IPS-NIHi7 (cell line): ENCODE data around the gene APP.

Experiments
- DNase-seq: peaks from one replicate; pipeline ENCODE4 v3.0.0; 2012; ENCODE audit warnings: mixed read lengths; ENCODE audit errors: extremely low spot score

The APP gene

DNA sequence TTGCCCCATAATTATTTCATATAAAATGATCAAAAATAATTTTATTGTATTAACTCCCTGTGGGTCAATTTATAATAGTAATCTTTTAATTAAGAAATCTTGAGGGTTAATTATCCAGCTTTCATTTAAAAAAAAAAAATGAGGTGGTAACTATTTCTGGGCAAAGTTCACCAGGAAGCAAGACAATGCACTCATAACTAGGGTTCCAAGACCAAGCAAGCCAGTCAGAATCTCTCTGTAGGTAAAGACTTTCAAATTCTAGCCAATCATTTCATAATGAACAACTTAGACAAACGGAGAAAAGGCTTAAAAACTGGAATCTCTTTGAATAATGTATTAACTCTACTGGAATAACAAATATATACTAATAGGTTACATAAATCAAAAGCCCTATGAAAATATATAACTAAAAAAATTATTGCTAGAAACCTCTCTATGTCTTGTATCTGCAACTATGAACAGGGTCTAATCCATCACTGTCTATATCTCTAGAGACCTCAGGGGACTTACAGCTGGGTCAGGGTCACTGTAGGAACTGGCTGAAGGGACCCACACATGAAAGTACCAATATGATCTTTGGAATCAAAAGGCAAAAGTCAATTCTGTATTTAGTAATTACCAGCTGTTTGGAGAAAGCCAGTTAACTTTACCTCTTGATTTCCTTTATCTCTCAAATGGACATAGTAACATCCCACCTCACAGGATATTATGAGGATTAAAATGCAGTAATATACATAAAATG is 43.3 kb downstream of the APP start:
- no peak for DNase-seq

DNA sequence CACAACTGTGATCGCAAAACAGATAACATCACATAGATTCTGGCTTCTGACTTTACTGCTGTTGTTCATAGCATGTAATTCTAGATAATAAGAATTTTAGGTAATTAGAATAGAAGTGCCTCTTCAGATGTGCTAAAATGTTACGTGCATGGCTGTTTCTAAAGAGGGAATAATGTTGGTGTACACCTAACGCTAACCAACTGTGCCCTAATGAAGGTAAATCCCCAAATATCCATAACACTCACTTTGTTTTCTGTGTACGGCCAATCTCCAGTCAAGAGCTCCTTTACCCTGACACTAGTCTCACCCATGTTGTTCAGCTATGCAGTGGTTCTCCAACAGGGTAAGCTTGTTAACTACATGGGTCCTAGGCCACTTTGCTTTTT is 44.4 kb downstream of the APP start:
- DNase-seq: no peak

DNA sequence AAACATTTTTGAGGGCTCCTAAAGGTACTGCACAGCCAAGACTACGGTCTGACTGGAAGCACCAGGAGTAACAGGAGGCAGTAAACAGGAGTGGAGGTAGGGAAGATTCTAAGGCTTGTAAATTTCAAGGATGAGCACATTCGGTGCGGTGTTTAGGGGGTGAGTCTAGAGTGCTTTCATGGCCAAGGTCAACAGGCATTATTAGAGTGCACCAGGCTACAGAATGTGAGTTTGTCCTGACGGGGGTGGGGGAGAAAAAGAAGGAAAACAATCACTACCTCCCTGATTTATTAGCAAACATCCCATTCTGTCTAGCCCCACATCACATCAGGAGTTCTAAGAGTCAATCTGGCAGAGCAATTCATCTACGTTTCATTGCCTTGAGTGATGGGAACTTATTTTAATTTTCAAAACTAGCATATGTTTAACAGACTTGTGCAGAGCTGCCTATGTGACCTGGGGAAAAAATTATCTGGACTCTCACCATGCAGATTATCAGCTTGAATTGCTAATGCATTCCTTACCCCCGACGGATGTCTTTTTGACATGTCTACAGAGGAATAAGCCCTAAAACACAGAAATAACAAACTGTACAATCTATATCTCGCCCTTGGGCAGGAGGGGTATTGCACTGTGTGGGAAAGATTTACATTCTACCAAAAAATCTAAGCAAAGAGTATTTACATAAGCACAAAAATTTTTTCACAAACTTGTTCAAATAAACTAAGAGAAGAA is 45.0 kb downstream of the APP start:
- no peak for DNase-seq

DNA sequence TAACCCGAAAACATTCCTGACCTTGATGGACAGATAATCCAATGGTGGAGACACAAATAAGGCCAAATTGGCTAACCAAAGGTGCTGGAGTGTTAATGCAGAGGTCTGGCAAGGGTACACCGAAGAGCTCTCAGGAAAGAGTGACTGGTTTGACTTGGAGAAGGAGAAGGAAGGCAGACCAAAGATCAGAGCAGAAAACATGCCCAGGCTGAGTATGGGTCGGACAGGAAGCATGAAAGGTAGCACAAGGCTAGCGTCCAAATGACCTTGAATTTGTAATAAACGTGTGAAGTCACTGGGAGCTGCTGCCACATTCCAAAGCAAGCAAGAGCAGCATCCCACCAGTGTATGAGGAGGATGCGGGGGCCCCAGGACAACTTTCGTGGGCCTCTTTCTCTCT is 45.7 kb downstream of the APP start:
- no peak for DNase-seq

DNA sequence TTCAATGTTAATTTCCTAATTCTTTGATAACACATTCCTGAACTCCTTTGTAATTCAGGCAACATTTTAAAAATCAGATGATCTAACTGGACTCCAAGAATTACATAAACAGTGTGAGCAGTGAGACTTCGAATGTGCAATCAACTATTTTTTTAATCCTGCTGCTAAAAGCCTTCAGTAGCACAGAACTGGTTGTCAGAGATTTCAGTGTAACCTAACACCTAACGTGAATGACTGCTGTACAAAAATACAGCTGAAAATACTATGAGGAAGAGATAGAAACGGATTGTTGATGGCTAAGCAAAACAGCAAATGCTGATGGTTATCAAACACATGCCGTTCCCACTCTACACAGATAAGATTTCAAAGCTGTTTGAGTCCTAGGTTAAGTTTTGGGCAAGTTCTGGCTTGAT is 46.1 kb downstream of the APP start:
- no peak for DNase-seq

DNA sequence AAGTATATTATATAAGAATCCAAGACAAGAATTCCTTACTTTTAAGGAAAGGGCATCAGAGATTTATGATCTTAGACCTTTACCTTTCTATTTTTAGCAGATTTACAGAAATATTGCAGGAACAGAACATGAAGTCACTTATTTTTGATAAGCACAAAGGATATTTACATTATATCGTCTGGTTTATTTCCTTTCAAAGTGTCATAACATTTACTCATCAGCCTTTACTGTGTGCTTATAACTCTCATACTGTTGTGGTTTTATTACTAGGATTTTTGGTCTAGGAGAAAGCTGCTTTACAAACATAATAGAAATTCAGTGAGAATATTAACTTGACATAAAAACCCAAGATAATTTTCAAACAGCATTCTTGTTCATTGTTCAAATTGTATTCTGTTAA is 47.6 kb downstream of the APP start:
- no peak for DNase-seq

DNA sequence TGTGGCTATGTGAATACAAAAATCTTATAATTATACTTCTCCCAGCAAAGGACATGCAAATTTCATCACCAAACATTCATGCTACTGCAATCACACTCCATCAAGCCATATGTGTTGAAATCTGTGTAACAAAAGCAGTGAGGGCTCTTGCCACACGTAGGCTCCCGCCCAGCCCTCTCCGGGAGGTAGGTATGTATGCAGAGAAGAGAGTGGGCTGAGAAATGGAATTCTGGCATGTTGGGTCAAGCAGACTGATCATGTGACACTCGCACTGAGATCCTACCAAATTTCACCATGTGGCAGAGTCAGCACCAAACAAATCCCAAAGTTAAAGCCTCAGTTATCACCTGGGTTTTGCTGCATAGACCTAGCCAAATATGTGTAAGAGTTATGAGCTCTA is 49.7 kb downstream of the APP start:
- no peak for DNase-seq

DNA sequence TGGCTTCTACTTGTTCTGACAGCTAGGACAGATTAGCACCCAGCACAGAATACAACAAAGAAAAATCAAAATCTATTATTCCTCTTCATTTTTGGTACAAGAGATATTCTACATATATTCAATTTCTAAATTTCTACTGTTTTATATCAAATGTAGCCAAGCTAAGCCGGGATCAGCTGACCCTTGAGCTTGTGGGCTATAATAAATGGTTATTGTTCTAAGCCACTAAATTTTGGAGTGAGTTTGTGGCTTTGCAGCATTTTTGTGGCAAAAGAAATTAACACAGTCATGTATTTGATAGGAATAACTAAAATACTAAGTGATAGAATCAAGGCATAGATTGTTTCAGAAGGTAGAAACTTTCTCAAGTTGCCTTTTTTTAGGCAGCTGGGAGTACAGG is 50.7 kb downstream of the APP start:
- no peak for DNase-seq

DNA sequence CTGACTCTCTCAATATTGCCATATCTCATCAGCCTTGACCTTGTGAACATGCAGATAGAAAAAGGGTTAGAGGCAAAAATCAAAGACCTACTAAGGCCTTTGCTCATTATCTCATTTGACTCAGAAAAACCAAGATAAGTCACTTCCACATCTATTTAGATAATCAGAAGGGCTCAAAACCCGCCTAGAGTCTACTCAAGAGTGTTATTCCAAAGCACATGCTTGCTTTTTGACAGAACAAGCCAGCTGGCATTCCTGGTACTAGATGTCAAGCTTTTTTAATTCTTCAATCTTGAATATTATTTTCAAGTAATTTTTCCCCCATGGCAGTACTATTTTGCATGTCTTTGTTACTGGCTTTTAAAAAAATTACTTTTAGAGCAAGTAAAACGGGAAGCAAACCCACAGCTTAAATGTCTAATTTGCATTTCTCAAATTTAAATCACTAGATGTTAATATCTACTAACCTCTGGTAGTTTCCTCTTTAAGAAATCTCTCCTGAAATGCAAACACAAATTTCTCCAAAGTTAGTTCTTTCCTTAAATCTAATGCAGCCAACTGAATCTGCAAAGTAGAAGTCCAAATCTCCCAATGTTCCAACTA is 51.5 kb downstream of the APP start:
- DNase-seq: no peak

DNA sequence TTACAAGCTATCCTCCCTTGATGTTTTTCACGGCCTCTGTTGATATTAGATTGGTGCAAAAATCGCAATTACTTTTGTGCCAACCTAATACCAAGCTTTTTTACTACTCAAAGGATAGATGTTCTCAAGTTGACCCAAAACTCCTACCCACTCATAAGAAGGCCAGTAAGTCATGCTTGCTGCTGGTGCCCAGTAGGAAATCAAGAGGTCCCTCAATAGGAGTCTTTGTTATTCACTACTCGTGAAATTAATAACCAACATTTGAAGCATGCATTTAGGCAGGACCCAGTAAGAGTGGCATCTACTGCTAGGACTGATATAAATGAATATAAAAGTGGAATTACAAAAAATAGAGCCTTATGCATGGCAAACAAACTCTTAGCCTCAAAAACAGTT is 52.6 kb downstream of the APP start:
- DNase-seq: no peak

DNA sequence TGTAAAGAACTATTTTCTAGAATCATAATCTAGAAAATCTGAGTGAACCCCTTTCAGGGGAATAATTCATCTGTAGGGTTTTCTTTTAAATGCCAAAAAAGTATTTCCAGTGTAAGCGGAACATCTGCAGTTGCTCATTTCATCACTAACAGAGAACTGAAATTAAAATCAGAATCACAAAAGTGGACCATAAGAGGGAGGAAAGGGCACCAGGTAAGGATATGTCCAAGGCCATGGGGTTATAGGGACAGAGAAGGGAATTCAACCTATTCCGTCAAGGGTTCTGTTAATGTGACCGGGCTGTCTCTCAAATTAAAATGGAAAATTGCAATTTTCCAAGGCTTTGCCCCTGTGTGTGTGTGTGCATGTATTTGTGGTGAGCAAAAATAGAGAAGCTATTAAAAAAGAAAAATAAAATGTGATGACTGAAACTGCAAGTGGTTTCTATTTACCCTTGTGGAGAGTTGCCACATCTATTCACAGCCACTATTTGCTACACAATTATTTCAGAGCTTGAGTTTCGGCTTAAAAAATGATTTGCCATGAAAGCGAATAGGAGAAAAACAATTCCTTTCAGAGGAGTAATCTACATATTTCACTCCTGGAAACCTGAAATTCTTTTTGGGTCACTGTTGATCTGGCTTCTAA is 53.1 kb downstream of the APP start:
- no peak for DNase-seq

DNA sequence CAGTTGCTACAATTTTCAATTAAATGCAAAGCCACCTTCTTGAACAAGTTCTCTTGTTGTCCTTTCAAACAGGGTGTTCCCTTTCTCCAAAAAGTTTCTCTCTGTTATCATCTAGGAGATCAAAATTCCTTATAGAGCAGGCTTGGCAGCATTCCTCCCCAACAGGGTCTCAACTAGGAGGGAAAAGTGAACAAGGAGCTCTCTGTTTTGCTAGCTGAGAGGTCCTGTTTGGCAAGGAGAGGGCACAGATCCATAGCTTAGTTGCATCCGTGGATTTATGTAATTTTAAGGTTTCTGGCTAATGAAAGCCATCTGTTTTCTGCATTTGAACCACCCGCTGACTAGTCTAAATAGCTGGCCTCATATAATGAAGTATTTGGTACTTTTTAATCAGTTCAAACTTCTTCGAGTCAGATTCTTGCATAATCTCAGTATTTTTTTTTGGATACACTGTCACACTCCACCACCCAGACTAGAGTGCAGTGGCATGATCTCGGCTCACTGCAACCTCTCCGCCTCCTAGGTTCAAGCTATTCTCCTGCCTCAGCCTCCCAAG is 54.0 kb downstream of the APP start:
- DNase-seq: no peak

DNA sequence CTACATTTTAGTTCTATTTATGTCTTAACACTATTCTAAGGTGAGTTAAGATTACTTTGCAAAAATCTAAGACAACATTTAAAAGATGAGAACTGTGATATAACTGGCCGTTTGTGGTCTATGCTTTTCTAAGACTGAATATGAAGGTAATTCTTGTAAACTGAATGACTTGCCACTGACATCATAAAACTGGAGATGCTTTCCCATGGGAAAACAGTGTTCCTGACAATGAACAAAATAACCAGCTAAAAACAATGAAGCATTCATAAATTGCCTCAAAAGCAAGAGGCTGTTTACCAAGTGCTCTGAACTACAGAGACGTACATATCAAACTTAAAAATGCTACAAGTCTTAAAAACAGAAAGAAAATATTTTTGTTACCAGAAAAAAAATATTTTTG is 54.7 kb downstream of the APP start:
- no peak for DNase-seq

DNA sequence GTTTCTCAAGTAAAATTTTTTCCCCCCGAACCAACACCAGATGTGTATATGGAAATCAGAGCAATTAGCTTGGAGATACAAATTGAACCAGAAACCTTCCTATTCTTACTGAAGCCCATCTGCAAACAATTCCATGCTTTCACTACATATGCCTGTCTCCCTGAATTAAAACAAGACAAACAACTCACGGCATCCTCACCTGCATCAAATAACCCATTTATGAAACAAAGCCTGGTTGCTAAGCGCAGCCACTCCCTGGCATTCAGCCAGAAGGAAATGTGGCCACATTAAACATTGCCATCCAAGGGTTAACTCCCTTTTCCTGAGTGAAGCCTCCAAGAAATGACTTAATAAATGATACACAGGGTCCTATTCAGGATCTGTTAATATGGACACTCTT is 55.3 kb downstream of the APP start:
- DNase-seq: no peak

DNA sequence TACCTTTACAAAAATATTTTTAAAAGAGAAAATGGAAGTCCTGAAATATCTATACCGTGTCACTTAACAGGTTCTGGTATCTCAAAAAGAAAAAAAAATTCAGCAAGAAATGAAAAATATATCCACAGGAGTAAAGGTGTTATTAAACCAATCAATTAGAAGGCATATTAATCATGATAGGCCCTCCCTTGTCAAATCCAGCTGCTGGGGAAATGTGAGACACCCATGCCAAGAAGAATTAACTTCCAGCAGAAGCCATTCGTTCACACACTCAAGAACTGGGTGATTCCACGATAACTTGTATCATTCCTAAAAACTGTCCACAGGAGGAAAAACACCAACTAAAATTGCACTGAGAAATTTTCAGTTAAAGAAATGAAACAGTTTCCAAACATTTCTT is 57.6 kb downstream of the APP start:
- no peak for DNase-seq

DNA sequence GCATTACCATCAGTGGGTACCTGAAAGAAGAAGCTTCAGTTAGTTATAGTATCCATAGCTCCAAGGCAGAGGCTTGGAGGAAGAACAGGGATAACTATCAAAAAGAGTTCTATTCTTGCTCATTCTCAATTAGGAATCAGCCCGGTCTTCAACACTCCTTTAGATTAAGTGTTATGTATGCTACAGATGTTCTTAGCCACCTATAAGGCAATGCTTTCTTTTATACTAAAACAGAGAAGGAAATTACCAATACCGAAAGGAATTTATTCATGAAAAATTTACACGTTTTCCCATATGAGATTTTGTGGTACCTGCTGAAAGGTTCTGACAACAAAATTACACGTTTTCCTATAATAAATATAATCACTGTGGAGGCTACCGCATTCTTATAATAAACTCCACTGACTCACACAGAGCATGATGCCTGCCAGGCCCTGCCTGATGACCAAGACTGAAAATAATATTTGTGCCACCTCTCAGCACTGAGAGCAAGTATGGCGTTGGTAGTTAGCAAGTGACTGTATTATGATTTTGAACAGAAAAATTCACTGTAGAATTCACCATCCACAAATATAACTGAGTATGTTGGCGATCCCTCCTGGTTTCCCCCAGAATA is 58.3 kb downstream of the APP start:
- DNase-seq: no peak

DNA sequence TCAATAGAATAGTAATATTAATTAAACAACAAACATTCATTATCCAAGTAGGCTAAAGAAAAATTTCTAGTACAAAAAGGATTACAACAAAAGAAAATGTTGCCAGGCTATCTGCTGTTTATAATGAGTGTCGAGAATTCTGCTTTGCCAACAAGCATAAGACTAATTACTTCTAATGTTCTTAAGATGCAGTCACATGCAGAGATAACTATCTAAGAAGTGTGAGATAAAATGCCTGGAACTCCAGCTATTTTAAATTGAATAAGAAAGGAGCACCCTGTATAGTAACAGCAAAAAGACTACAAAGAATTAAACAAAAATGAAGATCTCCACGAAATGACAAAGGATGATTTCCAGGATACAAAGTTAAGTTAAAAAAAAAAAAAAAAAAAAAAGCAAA is 59.9 kb downstream of the APP start:
- no peak for DNase-seq

DNA sequence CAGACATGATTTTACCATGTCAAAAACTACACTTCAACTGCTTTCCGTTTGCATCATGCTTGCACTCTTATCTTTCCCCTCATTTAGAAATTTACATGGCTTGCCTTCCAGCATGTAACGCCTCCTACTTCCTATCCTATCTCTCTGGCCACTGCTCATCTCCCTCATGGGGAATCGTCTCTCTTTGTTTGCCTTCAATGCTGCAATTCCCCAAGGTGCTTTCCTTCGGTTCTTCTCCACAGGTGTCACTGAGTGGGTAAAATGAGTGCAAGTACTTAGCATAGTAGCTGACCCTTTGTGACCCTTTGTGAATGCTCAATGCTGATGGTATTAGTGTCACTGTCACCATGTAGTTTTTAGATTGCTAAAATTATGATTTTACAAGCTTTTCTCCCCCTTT is 63.1 kb downstream of the APP start:
- DNase-seq: no peak

DNA sequence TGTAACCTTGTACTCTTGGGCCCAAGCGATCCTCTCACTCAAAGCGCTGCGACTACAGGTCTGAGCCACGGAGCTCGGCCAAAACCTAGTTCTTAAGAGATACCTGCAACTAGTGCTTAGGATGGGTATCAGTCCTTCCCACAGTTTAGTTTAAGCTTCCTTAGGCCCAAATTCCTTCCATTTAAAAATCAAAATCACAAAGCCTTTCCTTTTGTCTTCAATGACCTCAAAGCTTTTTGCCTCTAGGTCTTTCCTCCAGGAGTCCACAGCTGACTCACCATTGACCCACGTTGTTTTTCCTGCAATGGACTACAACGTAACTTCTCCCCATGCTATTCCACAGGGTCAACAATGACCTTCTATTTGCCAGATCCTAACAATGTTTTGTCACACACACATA is 64.0 kb downstream of the APP start:
- DNase-seq: no peak

DNA sequence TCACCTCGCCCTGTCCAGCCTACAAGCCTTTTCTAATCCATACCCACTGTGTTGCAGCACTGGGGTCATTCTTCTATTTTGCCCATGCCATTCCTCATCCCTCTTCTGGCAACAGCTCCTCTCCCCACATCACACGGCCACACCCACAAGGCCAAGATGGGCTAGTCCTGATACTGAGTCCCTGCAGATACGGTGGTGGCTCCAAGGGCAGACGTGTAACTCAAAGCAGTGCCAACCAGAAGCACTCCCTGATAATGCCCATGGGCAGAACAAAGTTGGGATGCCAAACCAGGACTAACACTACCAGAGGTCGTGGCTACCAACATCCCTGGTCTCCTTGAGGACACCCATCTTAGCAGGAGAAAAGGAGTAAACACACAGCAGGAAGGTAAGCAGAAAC is 64.8 kb downstream of the APP start:
- no peak for DNase-seq

DNA sequence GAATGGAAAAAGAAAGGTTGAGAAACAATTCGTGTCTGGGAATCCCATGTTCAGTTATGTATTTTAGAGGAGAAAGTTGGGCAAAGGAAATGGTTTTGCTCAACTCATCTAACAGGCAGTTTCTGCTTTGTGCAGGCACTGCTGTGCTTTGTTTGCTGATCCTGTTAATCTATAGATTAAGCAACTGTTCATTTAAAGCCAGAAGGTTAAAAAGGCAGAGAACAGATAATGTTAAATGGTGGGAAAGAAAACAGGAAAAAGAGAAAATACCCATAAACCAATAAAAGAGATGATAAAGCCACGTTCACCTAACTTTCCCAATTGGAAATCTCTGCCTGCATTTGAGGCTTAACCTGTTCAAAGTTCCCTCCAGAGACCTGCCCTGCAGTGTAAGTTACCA is 70.0 kb downstream of the APP start:
- no peak for DNase-seq

DNA sequence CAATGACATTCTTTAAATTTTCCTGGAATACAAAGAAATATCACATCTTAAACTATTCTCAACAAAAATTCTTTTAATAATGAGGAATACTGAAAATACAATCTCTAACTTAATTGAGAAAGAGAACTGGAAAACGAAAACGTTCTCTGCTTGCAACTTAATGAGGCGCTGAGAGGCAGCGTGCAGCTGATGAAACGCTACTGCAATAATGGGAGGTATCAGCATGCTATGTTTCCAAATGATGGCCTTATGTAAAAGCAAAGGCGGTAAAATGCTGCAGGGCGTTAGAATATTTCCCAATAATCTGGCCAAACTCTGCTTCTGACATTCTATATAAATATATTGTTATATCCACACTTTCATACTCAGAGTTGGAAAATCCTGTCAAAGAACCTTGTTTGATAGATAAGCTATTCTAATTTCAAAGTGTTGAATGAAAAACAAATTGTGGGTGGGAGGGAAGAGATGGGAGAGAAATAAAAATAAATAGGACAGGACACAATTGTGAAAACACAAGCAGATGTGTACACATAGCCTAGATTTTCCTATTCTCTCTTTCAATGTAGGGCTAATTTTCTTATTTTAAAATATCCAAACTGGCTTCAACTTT is 70.9 kb downstream of the APP start:
- no peak for DNase-seq
